Stomach (tissue), 9 donors: ENCODE results near the gene RASIP1. TPM values are rescaled to one million over a fixed set of nuclear protein-coding genes. Genes with fewer than 3 reads are reported as not detected.
A peak's percentile ranks its signal among the peaks of the same experiment; 100 is the strongest.

Experiments
- DNase-seq, 2 donors: peaks; one replicate each; pipeline versions ENCODE4 v3.0.0 to v3.0.0-alpha.2; 2013 to 2019
- H3K27ac ChIP-seq, 5 donors: fragments of 200-600 bp in 4 of 5; sonication (generic) in 4 of 5; one replicate each; pipeline ENCODE4 v1.5.1; 2013 to 2019; ENCODE audit warnings: mild to moderate bottlenecking in 1 of 5, moderate library complexity in 1 of 5
- H3K27me3 ChIP-seq, 3 donors: fragments of 200-600 bp; sonication (generic); one replicate each; pipeline ENCODE4 v1.5.1; 2017 to 2019; ENCODE audit warnings: mixed run types in 1 of 3
- H3K36me3 ChIP-seq, 4 donors: fragments of 200-600 bp; sonication (generic); 1 replicate in 3 of 4; 2 replicates in 1 of 4; pipeline ENCODE4 v1.5.1; 2016 to 2019
- H3K4me1 ChIP-seq, 4 donors: fragments of 200-600 bp; sonication (generic); one replicate each; pipeline ENCODE4 v1.5.1; 2016 to 2019
- H3K4me3 ChIP-seq, 4 donors: fragments of 200-600 bp; sonication (generic) in 3 of 4; one replicate each; pipeline ENCODE4 v1.5.1; 2016 to 2019; ENCODE audit warnings: mild to moderate bottlenecking in 1 of 4
- H3K9me3 ChIP-seq, 4 donors: fragments of 200-600 bp; sonication (generic); one replicate each; pipeline ENCODE4 v1.5.1; 2016 to 2019
- CTCF ChIP-seq, 7 experiments: fragments of 450-650 bp in 4 of 7; fragments of 200-600 bp in 3 of 7; sonication (generic) in 3 of 7; IDR thresholded peaks; one replicate each; pipeline ENCODE4 v1.5.1; 2016 to 2019; ENCODE audit warnings: antibody characterized with exemption in 7 of 7, control low read depth in 2 of 7, mild to moderate bottlenecking in 1 of 7
- EP300 ChIP-seq: sonication (generic); formaldehyde crosslinking; IDR thresholded peaks from one replicate; pipeline ENCODE4 v1.6.1; 2017; ENCODE audit warnings: antibody characterized with exemption
- POLR2A ChIP-seq, 4 donors: fragments of 450-650 bp; IDR thresholded peaks; one replicate each; pipeline ENCODE4 v1.6.1; 2016; ENCODE audit warnings: antibody characterized with exemption in 4 of 4, control low read depth in 2 of 4, mild to moderate bottlenecking in 1 of 4, moderate library complexity in 1 of 4
- POLR2AphosphoS5 ChIP-seq, 3 donors: sonication (generic); formaldehyde crosslinking; IDR thresholded peaks; one replicate each; pipeline ENCODE4 v1.6.1; 2016; ENCODE audit warnings: antibody characterized with exemption in 3 of 3
- WGBS, 5 donors: extraction: QIAGEN DNeasy Blood & Tissue Kit in 3 of 5; methylation state at CpG; one replicate each; pipeline versions ENCODE4 v1.1.5 to v1.1.7; 2013 to 2018; 5-methylcytosine and 5-hydroxymethylcytosine counted together
- intact Hi-C: fragments of 100-400 bp; cut with DNase I; formaldehyde crosslinking; loops from one replicate; pipeline ENCODE4 v1.15.1; 2023; ENCODE audit warnings: low total_unique reads
- polyA plus RNA-seq, 3 donors: library from polyadenylated mRNA; stranded (reverse); fragments of 200-250 nt; gene quantifications; one replicate each; pipeline ENCODE4 v1.2.3, GENCODE V29; 2013
- total RNA-seq, 5 donors: library from RNA; depleted of rRNA; stranded (reverse); fragments of >200 nt; gene quantifications; one replicate each; pipeline versions ENCODE4 v1.1.0 to v1.2.3, GENCODE V29; 2014 to 2016
- donor health status: healthy with polysubstance abuse.
- donor health status: Bipolar disorder and iron deficiency.
- donor health status: healthy.

Gene RASIP1
- total and polyA plus RNA-seq, 8 donors = 4.7 to 44.9 (median 10.2) TPM

GRCh38 chr19:48705431-48705830 lies 35.0 kb downstream of the RASIP1 start:
- H3K36me3 ChIP-seq = peaks cover 4 to 60% (median 32%) of the 10 kb centered on the region in 4 donors
- 38 to 84% (median 61%) methylated on average over 2 of the region's 2 CpGs for WGBS, 5 donors

GRCh38 chr19:48703316-48703715 lies 37.1 kb downstream of the RASIP1 start:
- intact Hi-C loops = no loop called here
- 93 to 97% (median 95%) methylated on average over 15 to 23 of the region's 23 CpGs for WGBS, 5 donors
- Histone ChIP-seq H3K27ac (no peak overlapping the region), H3K9me3 (no peaks in the 10 kb centered on the region), H3K4me1 (peaks cover 0 to 15% (median 7%) of the 10 kb centered on the region in 4 donors), H3K27me3 (no peaks in the 10 kb centered on the region), H3K36me3 (peaks cover 4 to 61% (median 32%) of the 10 kb centered on the region in 4 donors), H3K4me3 (no peak overlapping the region)
- no peak for TF ChIP-seq POLR2AphosphoS5 (IDR thresholded peaks at IDR 0.05)
- TF ChIP-seq EP300 = no peak
- TF ChIP-seq CTCF (IDR thresholded peaks at IDR 0.05) = no peak
- no peak for TF ChIP-seq POLR2A (IDR thresholded peaks at IDR 0.05)
- DNase-seq = no peak

More at GRCh38 chr19:48705431-48705830, 35.0 kb downstream of the RASIP1 start:
- no peak for DNase-seq
- no peak for TF ChIP-seq POLR2AphosphoS5 (IDR thresholded peaks at IDR 0.05)
- TF ChIP-seq CTCF (IDR thresholded peaks at IDR 0.05) = no peak
- no peak for TF ChIP-seq POLR2A (IDR thresholded peaks at IDR 0.05)
- no peak for TF ChIP-seq EP300
- Histone ChIP-seq H3K4me3 (no peak overlapping the region), H3K27ac (no peak overlapping the region), H3K4me1 (no peaks in the 10 kb centered on the region), H3K27me3 (no peaks in the 10 kb centered on the region), H3K9me3 (no peaks in the 10 kb centered on the region)
- intact Hi-C loops = no loop called here

- WGBS, 5 donors = 92 to 95% (median 94%) methylated on average over 13 of the region's 13 CpGs
- Histone ChIP-seq H3K9me3 (no peaks in the 10 kb centered on the region), H3K36me3 (peaks cover 4 to 61% (median 32%) of the 10 kb centered on the region in 4 donors), H3K27ac (no peak overlapping the region), H3K4me1 (peaks cover 0 to 16% (median 10%) of the 10 kb centered on the region in 4 donors), H3K27me3 (peaks cover 0 to under 1% (median 0%) of the 10 kb centered on the region in 3 donors), H3K4me3 (no peak overlapping the region)
- no peak for DNase-seq
- no peak for TF ChIP-seq POLR2AphosphoS5 (IDR thresholded peaks at IDR 0.05)
- no peak for TF ChIP-seq CTCF (IDR thresholded peaks at IDR 0.05)
- no peak for TF ChIP-seq POLR2A (IDR thresholded peaks at IDR 0.05)
- TF ChIP-seq EP300 = no peak
- intact Hi-C loops = no loop called here
Measured at GRCh38 chr19:48702701-48703100, 37.7 kb downstream of the RASIP1 start.

- DNase-seq = peak; percentile 84 to 87
Measured at GRCh38 chr19:48698046-48698445, 42.4 kb downstream of the RASIP1 start.

More at GRCh38 chr19:48698046-48698445, 42.4 kb downstream of the RASIP1 start:
- TF ChIP-seq POLR2AphosphoS5 (IDR thresholded peaks at IDR 0.05) = peak in 2 of 3 donors; percentile 77 to 91
- no peak for TF ChIP-seq POLR2A (IDR thresholded peaks at IDR 0.05)
- Histone ChIP-seq H3K4me1 (peaks cover 17 to 36% (median 26%) of the 10 kb centered on the region in 4 donors), H3K27me3 (peaks cover 0 to 23% (median 8%) of the 10 kb centered on the region in 3 donors), H3K4me3 (peak overlapping the region in 3 of 4 donors; percentile 11 to 58 (median 53)), H3K36me3 (peaks cover 0 to 24% (median 21%) of the 10 kb centered on the region in 4 donors), H3K27ac (peak overlapping the region; percentile 72 to 94 (median 88)), H3K9me3 (no peaks in the 10 kb centered on the region)
- intact Hi-C loops = no loop called here
- WGBS, 5 donors = 22 to 35% (median 28%) methylated on average over 4 of the region's 4 CpGs
